ENCODE results near the gene OSGIN1.

The OSGIN1 gene

DNA sequence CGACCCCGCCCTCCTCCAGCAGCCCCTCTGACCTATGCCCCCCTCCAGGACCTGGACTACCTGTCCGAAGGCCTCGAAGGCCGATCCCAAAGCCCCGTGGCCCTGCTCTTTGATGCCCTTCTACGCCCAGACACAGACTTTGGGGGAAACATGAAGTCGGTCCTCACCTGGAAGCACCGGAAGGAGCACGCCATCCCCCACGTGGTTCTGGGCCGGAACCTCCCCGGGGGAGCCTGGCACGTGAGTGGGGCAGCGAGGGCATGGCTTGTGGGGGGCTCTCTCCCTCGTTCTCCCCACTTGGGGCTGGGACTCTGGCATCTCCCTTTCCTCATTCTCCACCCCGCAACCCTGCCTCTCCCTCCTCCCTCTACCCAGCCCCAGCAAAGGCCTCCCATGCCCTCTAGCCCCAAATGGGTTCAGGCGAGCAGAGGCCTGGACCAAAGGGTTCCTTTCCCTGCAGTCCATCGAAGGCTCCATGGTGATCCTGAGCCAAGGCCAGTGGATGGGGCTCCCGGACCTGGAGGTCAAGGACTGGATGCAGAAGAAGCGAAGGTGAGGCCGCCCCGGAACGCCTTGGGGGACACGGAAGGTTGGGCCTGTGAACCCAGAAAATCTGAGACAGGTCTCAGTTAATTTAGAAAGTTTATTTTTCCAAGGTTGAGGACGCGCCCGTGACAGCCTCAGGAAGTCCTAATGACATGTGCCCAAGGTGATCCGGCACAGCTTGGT, 7.6 kb downstream of the OSGIN1 start:
- Histone ChIP-seq H3K4me3 (replicated peaks; ENCODE audit: insufficient read depth, low read length) (no peak overlapping the region), H3K27me3 (ENCODE audit: insufficient read depth, poor library complexity, severe bottlenecking) (no peaks in the 10 kb centered on the region), H3K27ac (replicated peaks) (no peak overlapping the region)
- TF ChIP-seq, protein P1, sequence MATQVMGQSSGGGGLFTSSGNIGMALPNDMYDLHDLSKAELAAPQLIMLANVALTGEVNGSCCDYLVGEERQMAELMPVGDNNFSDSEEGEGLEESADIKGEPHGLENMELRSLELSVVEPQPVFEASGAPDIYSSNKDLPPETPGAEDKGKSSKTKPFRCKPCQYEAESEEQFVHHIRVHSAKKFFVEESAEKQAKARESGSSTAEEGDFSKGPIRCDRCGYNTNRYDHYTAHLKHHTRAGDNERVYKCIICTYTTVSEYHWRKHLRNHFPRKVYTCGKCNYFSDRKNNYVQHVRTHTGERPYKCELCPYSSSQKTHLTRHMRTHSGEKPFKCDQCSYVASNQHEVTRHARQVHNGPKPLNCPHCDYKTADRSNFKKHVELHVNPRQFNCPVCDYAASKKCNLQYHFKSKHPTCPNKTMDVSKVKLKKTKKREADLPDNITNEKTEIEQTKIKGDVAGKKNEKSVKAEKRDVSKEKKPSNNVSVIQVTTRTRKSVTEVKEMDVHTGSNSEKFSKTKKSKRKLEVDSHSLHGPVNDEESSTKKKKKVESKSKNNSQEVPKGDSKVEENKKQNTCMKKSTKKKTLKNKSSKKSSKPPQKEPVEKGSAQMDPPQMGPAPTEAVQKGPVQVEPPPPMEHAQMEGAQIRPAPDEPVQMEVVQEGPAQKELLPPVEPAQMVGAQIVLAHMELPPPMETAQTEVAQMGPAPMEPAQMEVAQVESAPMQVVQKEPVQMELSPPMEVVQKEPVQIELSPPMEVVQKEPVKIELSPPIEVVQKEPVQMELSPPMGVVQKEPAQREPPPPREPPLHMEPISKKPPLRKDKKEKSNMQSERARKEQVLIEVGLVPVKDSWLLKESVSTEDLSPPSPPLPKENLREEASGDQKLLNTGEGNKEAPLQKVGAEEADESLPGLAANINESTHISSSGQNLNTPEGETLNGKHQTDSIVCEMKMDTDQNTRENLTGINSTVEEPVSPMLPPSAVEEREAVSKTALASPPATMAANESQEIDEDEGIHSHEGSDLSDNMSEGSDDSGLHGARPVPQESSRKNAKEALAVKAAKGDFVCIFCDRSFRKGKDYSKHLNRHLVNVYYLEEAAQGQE (IDR thresholded peaks at IDR 0.05; ENCODE audit: insufficient replicate concordance, low read depth): no peak
- TF ChIP-seq SPI1 (IDR thresholded peaks at IDR 0.05; ENCODE audit: borderline replicate concordance, low read depth) (no peak), GABPA (IDR thresholded peaks at IDR 0.05; ENCODE audit: low read depth) (no peak), POLR2AphosphoS5 (IDR thresholded peaks at IDR 0.05; ENCODE audit: low read depth) (no peak)
- TF ChIP-seq, protein P2, sequence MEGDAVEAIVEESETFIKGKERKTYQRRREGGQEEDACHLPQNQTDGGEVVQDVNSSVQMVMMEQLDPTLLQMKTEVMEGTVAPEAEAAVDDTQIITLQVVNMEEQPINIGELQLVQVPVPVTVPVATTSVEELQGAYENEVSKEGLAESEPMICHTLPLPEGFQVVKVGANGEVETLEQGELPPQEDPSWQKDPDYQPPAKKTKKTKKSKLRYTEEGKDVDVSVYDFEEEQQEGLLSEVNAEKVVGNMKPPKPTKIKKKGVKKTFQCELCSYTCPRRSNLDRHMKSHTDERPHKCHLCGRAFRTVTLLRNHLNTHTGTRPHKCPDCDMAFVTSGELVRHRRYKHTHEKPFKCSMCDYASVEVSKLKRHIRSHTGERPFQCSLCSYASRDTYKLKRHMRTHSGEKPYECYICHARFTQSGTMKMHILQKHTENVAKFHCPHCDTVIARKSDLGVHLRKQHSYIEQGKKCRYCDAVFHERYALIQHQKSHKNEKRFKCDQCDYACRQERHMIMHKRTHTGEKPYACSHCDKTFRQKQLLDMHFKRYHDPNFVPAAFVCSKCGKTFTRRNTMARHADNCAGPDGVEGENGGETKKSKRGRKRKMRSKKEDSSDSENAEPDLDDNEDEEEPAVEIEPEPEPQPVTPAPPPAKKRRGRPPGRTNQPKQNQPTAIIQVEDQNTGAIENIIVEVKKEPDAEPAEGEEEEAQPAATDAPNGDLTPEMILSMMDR (IDR thresholded peaks at IDR 0.05; ENCODE audit: insufficient read depth, low read length): no peak
- DNase-seq (ENCODE audit: low read depth in 1 of 2, low spot score in 1 of 2): no peak

DNA sequence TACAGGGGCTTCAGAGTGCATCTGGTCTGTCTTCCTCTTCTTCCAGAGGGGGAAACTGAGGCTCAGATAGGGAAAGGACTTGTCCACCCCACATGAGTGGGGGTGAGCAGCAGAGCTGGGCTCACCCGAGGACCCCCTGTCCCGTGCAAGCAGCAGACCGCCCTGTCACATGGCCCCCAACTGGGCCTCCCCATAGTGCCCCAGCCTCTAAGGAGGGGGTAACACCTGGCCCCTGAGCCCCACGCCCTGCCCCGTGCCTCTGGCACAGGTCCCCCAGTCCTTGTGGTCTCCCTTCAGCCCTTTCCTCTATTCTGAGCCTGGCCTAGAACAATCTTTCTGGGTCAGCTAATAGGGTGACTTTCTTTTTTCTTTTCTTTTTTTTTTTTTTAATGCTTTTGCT, 8.6 kb downstream of the OSGIN1 start:
- Histone ChIP-seq H3K27ac (replicated peaks) (no peak overlapping the region), H3K27me3 (ENCODE audit: insufficient read depth, poor library complexity, severe bottlenecking) (no peaks in the 10 kb centered on the region), H3K4me3 (replicated peaks; ENCODE audit: insufficient read depth, low read length) (no peak overlapping the region)
- TF ChIP-seq SPI1 (IDR thresholded peaks at IDR 0.05; ENCODE audit: borderline replicate concordance, low read depth) (no peak), POLR2AphosphoS5 (IDR thresholded peaks at IDR 0.05; ENCODE audit: low read depth) (no peak), GABPA (IDR thresholded peaks at IDR 0.05; ENCODE audit: low read depth) (no peak)
- TF ChIP-seq, protein P2 (IDR thresholded peaks at IDR 0.05; ENCODE audit: insufficient read depth, low read length): no peak
- TF ChIP-seq, protein P1 (IDR thresholded peaks at IDR 0.05; ENCODE audit: insufficient replicate concordance, low read depth): no peak
- no peak for DNase-seq (ENCODE audit: low read depth in 1 of 2, low spot score in 1 of 2)

DNA sequence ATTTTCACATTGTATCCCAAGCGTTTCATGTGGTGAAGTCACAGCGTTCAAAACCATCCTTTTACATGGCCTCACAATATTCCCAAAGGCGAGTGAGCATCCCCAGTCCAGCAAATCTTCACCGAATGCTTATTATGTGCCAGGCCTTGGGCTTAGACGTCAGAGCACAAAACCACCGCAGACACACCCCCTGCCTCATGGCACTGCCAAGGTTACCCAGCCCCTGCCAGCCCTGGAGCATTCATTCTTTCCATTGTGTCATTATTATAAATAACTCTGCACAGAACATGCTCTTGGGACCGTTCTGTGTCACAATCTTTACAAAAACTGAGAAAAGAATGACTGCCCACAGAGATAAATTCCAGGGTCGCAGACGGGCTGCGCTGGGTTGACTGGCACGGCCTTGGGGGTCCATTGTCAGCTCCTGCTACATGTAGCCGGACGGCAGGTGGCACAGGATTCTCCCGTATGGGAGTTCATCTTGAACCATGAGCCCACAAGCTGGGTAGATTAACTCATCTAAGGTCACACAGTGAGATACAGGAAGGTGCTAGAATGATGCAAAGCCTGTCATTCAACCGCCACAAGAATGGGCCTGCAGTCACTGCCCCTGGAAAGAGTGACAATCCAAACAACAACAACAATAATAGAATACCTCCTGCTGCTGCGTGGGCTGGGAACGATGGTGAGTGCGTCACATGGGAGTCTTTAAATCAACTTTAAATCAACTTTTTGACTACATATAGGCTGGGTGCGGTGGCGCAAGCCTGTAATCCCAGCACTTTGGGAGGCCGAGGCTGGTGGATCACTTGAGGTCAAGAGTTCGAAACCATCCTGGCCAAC, 10.5 kb downstream of the OSGIN1 start:
- H3K4me3 ChIP-seq (replicated peaks; ENCODE audit: insufficient read depth, low read length): no peak overlapping the region
- no peaks in the 10 kb centered on the region for H3K27me3 ChIP-seq (ENCODE audit: insufficient read depth, poor library complexity, severe bottlenecking)
- DNase-seq (ENCODE audit: low read depth in 1 of 2, low spot score in 1 of 2): no peak
- no peak for TF ChIP-seq SPI1 (IDR thresholded peaks at IDR 0.05; ENCODE audit: borderline replicate concordance, low read depth)
- no peak for TF ChIP-seq POLR2AphosphoS5 (IDR thresholded peaks at IDR 0.05; ENCODE audit: low read depth)
- no peak for TF ChIP-seq GABPA (IDR thresholded peaks at IDR 0.05; ENCODE audit: low read depth)
- TF ChIP-seq, protein P1 (IDR thresholded peaks at IDR 0.05; ENCODE audit: insufficient replicate concordance, low read depth): no peak
- TF ChIP-seq, protein P2 (IDR thresholded peaks at IDR 0.05; ENCODE audit: insufficient read depth, low read length): no peak
- no peak overlapping the region for H3K27ac ChIP-seq (replicated peaks)
